Upper lobe of left lung (tissue), 6 donors: ENCODE results near the gene NRXN2. TPM values are rescaled to one million over a fixed set of nuclear protein-coding genes. Genes with fewer than 3 reads are reported as not detected.

Experiments used
- ATAC-seq, 2 donors: fragments of 200-7000 bp; cut with Tn5 transposase; one replicate each; pipeline ENCODE4 v1.9.1; 2022; ENCODE audit warnings: mild to moderate bottlenecking in 2 of 2, moderate library complexity in 2 of 2; ENCODE audit not compliant: low FRiP score in 2 of 2
- DNase-seq, 2 donors: peaks; one replicate each; pipeline ENCODE4 v3.0.0-alpha.2; 2019 to 2020
- H3K27ac ChIP-seq, 4 donors: fragments of 200-600 bp; sonication (generic); one replicate each; pipeline ENCODE4 v1.5.1; 2016 to 2019
- H3K27me3 ChIP-seq, 4 donors: fragments of 200-600 bp; sonication (generic); one replicate each; pipeline ENCODE4 v1.5.1; 2017 to 2019
- H3K36me3 ChIP-seq, 4 donors: fragments of 200-600 bp; sonication (generic); one replicate each; pipeline ENCODE4 v1.5.1; 2016 to 2019
- H3K4me1 ChIP-seq, 4 donors: fragments of 200-600 bp; sonication (generic); one replicate each; pipeline ENCODE4 v1.5.1; 2018 to 2019
- H3K4me3 ChIP-seq, 4 donors: fragments of 200-600 bp; sonication (generic); one replicate each; pipeline ENCODE4 v1.5.1; 2017 to 2019; ENCODE audit warnings: mild to moderate bottlenecking in 2 of 4, moderate library complexity in 1 of 4
- H3K9me3 ChIP-seq, 4 donors: fragments of 200-600 bp; sonication (generic); one replicate each; pipeline ENCODE4 v1.5.1; 2018 to 2019
- CTCF ChIP-seq, 6 experiments: fragments of 450-650 bp in 4 of 6; fragments of 200-600 bp in 2 of 6; sonication (generic) in 2 of 6; IDR thresholded peaks; one replicate each; pipeline ENCODE4 v1.5.1; 2016 to 2019; ENCODE audit warnings: antibody characterized with exemption in 6 of 6
- EP300 ChIP-seq, 4 donors: sonication (generic); formaldehyde crosslinking; IDR thresholded peaks; one replicate each; pipeline ENCODE4 v1.5.1; 2017; ENCODE audit warnings: antibody characterized with exemption in 4 of 4, control low read depth in 2 of 4
- POLR2A ChIP-seq, 4 donors: fragments of 450-650 bp; IDR thresholded peaks; one replicate each; pipeline ENCODE4 v1.5.1; 2016 to 2017; ENCODE audit warnings: antibody characterized with exemption in 4 of 4, mild to moderate bottlenecking in 2 of 4
- POLR2AphosphoS5 ChIP-seq, 2 donors: sonication (generic); formaldehyde crosslinking; IDR thresholded peaks; one replicate each; pipeline ENCODE4 v1.5.1; 2017; ENCODE audit warnings: antibody characterized with exemption in 2 of 2
- WGBS, 2 donors: methylation state at CpG; one replicate each; pipeline ENCODE4 v1.1.5; 2017 to 2018; 5-methylcytosine and 5-hydroxymethylcytosine counted together
- total RNA-seq, 6 donors: library from RNA; depleted of rRNA in 4 of 6; stranded (reverse); fragments of >200 nt in 4 of 6; gene quantifications; one replicate each; pipeline versions ENCODE4 v1.1.0 to v1.2.1, GENCODE V29; 2016 to 2021
- donor health status: DM: no; HTN: no; CAD: no; lungs with moderate emphysema.
- donor health status: DM: no; HTN: yes; CAD: no; lungs with severe emphysema.

Gene NRXN2
- total RNA-seq, 6 donors from 2014 or later: 0.59 to 21.6 (median 2.9) TPM; not detected in 2

GRCh38 chr11:64741375-64742086 is 18.5 kb upstream of the NRXN2 start:
- peak in 1 of 2 donors; percentile 84 for DNase-seq
- 61 to 68% methylated on average over 19 to 20 of the region's 24 CpGs for whole genome bisulfite sequencing, 2 donors
- Histone ChIP-seq H3K4me3 (peak overlapping the region in 3 of 4 donors; percentile 56 to 64 (median 60)), H3K27me3 (peaks cover 0 to 9% (median 0%) of the 10 kb centered on the region in 4 donors), H3K9me3 (no peaks in the 10 kb centered on the region), H3K36me3 (peaks cover 0 to 18% (median 11%) of the 10 kb centered on the region in 4 donors), H3K27ac (peak overlapping the region in 3 of 4 donors; percentile 83 to 94 (median 90)), H3K4me1 (peaks cover 28 to 57% (median 43%) of the 10 kb centered on the region in 4 donors)
- TF ChIP-seq POLR2A (IDR thresholded peaks at IDR 0.05) (no peak), EP300 (IDR thresholded peaks at IDR 0.05) (no peak), CTCF (IDR thresholded peaks at IDR 0.05) (no peak)
- no peak for ATAC-seq

GRCh38 chr11:64739871-64740270 is 16.9 kb upstream of the NRXN2 start:
- TF ChIP-seq EP300 (IDR thresholded peaks at IDR 0.05) (no peak), POLR2AphosphoS5 (IDR thresholded peaks at IDR 0.05) (no peak), POLR2A (IDR thresholded peaks at IDR 0.05) (no peak), CTCF (IDR thresholded peaks at IDR 0.05) (no peak)
- DNase-seq: no peak
- Histone ChIP-seq H3K27me3 (peaks cover 0 to 9% (median 0%) of the 10 kb centered on the region in 4 donors), H3K4me1 (peaks cover 14 to 41% (median 30%) of the 10 kb centered on the region in 4 donors), H3K9me3 (no peaks in the 10 kb centered on the region), H3K36me3 (peaks cover 0 to 35% (median 22%) of the 10 kb centered on the region in 4 donors), H3K27ac (no peak overlapping the region), H3K4me3 (no peak overlapping the region)
- no peak for ATAC-seq
- 86 to 97% methylated on average over 7 to 10 of the region's 12 CpGs for WGBS, 2 donors

GRCh38 chr11:64736654-64737053 is 13.7 kb upstream of the NRXN2 start:
- Histone ChIP-seq H3K4me3 (no peak overlapping the region), H3K9me3 (no peaks in the 10 kb centered on the region), H3K36me3 (peaks cover 0 to 52% (median 33%) of the 10 kb centered on the region in 4 donors), H3K4me1 (peaks cover 0 to 10% (median 3%) of the 10 kb centered on the region in 4 donors), H3K27me3 (no peaks in the 10 kb centered on the region), H3K27ac (no peak overlapping the region)
- DNase-seq (peak in 1 of 2 donors; percentile 59), ATAC-seq (no peak)
- 95% methylated on average over 15 of the region's 15 CpGs; no CpG with 5 or more reads in 1 of the 2 donors for WGBS, 2 donors
- TF ChIP-seq POLR2A (IDR thresholded peaks at IDR 0.05) (no peak), POLR2AphosphoS5 (IDR thresholded peaks at IDR 0.05) (no peak), CTCF (IDR thresholded peaks at IDR 0.05) (no peak), EP300 (IDR thresholded peaks at IDR 0.05) (no peak)

GRCh38 chr11:64735725-64736259 is 12.8 kb upstream of the NRXN2 start:
- H3K36me3 ChIP-seq: peaks cover 0 to 57% (median 34%) of the 10 kb centered on the region in 4 donors
- TF ChIP-seq POLR2AphosphoS5 (IDR thresholded peaks at IDR 0.05) (no peak), EP300 (IDR thresholded peaks at IDR 0.05) (no peak), POLR2A (IDR thresholded peaks at IDR 0.05) (no peak), CTCF (IDR thresholded peaks at IDR 0.05) (no peak)
- DNase-seq: peak in 1 of 2 donors; percentile 45
- peaks cover 0 to 3% (median 0%) of the 10 kb centered on the region in 4 donors for H3K4me1 ChIP-seq
- no peaks in the 10 kb centered on the region for H3K9me3 ChIP-seq
- no peak overlapping the region for H3K27ac ChIP-seq
- ATAC-seq: peak; percentile 7 to 9
- no peak overlapping the region for H3K4me3 ChIP-seq
- H3K27me3 ChIP-seq: no peaks in the 10 kb centered on the region
- WGBS, 2 donors: 81 to 92% methylated on average over 7 to 9 of the region's 9 CpGs
